H1 (cell line): ENCODE measurements around the gene XRCC6. TPM values are rescaled to one million over a fixed set of nuclear protein-coding genes. Genes with fewer than 3 reads are reported as not detected.

Source experiments
- CEBPB ChIP-seq: IDR thresholded peaks from 2 replicates; pipeline ENCODE4 v1.6.1; 2012; ENCODE audit warnings: low read depth, low read length
- CHD7 ChIP-seq: fragments of 300-600 bp; sonication (generic); IDR thresholded peaks from 2 replicates; pipeline ENCODE4 v1.7.1; 2012; ENCODE audit warnings: low read length, moderate library complexity, mild to moderate bottlenecking, inconsistent platforms; ENCODE audit not compliant: insufficient replicate concordance
- CTCF ChIP-seq, 3 experiments: IDR thresholded peaks; 1 replicate in 2 of 3; 2 replicates in 1 of 3; pipeline versions ENCODE4 v1.5.1 to v1.6.1; 2011; ENCODE audit warnings: low read length in 3 of 3, mild to moderate bottlenecking in 3 of 3, inconsistent platforms in 2 of 3, low read depth in 1 of 3, moderate library complexity in 1 of 3; ENCODE audit not compliant: insufficient read depth in 1 of 3; ENCODE audit errors: control extremely low read depth in 1 of 3
- MAFK ChIP-seq: IDR thresholded peaks from 2 replicates; pipeline ENCODE4 v1.6.1; 2012; ENCODE audit warnings: low read depth, mild to moderate bottlenecking, improper control_type of control experiment, low read length
- POLR2AphosphoS5 ChIP-seq: IDR thresholded peaks from 2 replicates; pipeline ENCODE4 v1.6.1; 2011; ENCODE audit warnings: low read depth, low read length
- ZNF274 ChIP-seq: IDR thresholded peaks from 2 replicates; pipeline ENCODE4 v1.7.0; 2012; ENCODE audit warnings: low read length, borderline replicate concordance; ENCODE audit errors: extremely low read depth
- polyA plus RNA-seq, 7 experiments: library from polyadenylated mRNA; depleted of rRNA in 3 of 7; stranded (reverse) in 5 of 7; unstranded in 2 of 7; fragments of >200 nt in 5 of 7; fragments of 200-250 nt in 2 of 7; gene quantifications; 1 replicate in 5 of 7; 2 replicates in 1 of 7; 4 replicates in 1 of 7; pipeline versions ENCODE4 v1.2.1 to v1.2.3, GENCODE V29; 2011 to 2013; ENCODE audit warnings: missing spikeins in 2 of 7, mixed read lengths in 2 of 7
- total RNA-seq: library from RNA; stranded (reverse); fragmentation: NEBNext Ultra II Directional; extraction: Animal tissue kit (Norgen Biotek cat#: 25700); gene quantifications from 2 replicates; pipeline ENCODE4 v1.2.1, GENCODE V29; 2021

Gene XRCC6
- total and polyA plus RNA-seq, 2 of the 8 experiments (the other 6 are each of a cell fraction or from before 2014, with no cell fraction given), result 150 to 490 TPM

DNA sequence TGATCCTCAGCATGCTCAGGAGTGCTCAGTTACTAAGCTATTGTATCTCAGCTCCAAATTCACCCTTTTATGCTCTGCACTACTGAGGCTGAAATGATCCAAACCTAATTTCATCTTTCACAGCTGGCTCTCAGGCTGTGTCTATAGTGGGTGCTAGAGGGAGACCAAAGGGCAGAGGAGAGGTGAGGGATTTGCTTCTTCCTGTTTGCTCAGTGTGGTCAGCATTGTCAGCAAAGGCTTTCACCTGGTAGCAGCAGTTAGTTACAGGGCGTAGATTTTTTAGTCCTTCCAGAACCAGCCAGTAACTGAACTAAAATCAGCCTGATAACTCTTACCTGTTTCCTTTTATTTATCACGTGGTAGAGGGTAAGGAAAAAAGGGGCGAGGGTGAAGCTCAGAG, 33.2 kb downstream of the XRCC6 start (continued):
- TF ChIP-seq CHD7, result no peak
- TF ChIP-seq CTCF (IDR thresholded peaks at IDR 0.05; ENCODE audit: control extremely low read depth in 1 of 3, insufficient read depth in 1 of 3, low read depth in 1 of 3, low read length in 3 of 3), result no peak
- TF ChIP-seq ZNF274, result no peak
- TF ChIP-seq POLR2AphosphoS5, result no peak
- TF ChIP-seq CEBPB, result no peak
- no peak for TF ChIP-seq MAFK
- TF ChIP-seq, all 59 proteins: peak for 0
